HG03025 (cell line): ENCODE measurements around the gene CST4.
"Not testable (repeated sequence)": the region's sequence is repeated elsewhere in the genome, so short reads cannot be mapped to it uniquely, and the experiment has no call there.

Experiments used
- ATAC-seq: cut with Tn5 transposase; IDR thresholded peaks from one replicate; pipeline ENCODE4 v1.9.1; 2021; ENCODE audit warnings: mild to moderate bottlenecking, moderate library complexity; ENCODE audit not compliant: unreplicated experiment, low FRiP score

CST4 gene

GRCh38 chr20:23663180-23663579, 25.7 kb downstream of the CST4 start:
- ATAC-seq: no peak

- ATAC-seq: no peak
Measured at GRCh38 chr20:23662276-23662870, 26.5 kb downstream of the CST4 start.

- no peak for ATAC-seq
Measured at GRCh38 chr20:23661002-23661429, 27.8 kb downstream of the CST4 start.

- ATAC-seq: no peak
Measured at GRCh38 chr20:23659989-23660837, 28.6 kb downstream of the CST4 start.

- ATAC-seq: not testable (repeated sequence)
Measured at GRCh38 chr20:23659610-23659988, 29.2 kb downstream of the CST4 start.

GRCh38 chr20:23658989-23659609, 29.7 kb downstream of the CST4 start:
- ATAC-seq: no peak

- ATAC-seq: no peak
Measured at GRCh38 chr20:23658336-23658735, 30.5 kb downstream of the CST4 start.

- no peak for ATAC-seq
Measured at GRCh38 chr20:23657202-23657601, 31.6 kb downstream of the CST4 start.

- no peak for ATAC-seq
Measured at GRCh38 chr20:23656372-23656771, 32.5 kb downstream of the CST4 start.

- ATAC-seq: no peak
Measured at GRCh38 chr20:23655491-23656211, 33.2 kb downstream of the CST4 start.

- no peak for ATAC-seq
Measured at GRCh38 chr20:23654717-23655116, 34.1 kb downstream of the CST4 start.

- no peak for ATAC-seq
Measured at GRCh38 chr20:23654000-23654399, 34.8 kb downstream of the CST4 start.

- no peak for ATAC-seq
Measured at GRCh38 chr20:23653400-23653938, 35.4 kb downstream of the CST4 start.

- no peak for ATAC-seq
Measured at GRCh38 chr20:23652926-23653325, 35.9 kb downstream of the CST4 start.

GRCh38 chr20:23652371-23652770, 36.5 kb downstream of the CST4 start:
- no peak for ATAC-seq

- ATAC-seq: no peak
Measured at GRCh38 chr20:23651117-23651516, 37.7 kb downstream of the CST4 start.

- ATAC-seq: no peak
Measured at GRCh38 chr20:23649830-23650417, 38.9 kb downstream of the CST4 start.

GRCh38 chr20:23649242-23649641, 39.6 kb downstream of the CST4 start:
- ATAC-seq: no peak

- no peak for ATAC-seq
Measured at GRCh38 chr20:23647346-23647745, 41.5 kb downstream of the CST4 start.

GRCh38 chr20:23646106-23646873, 42.5 kb downstream of the CST4 start:
- ATAC-seq: no peak
